ENCODE results near the gene ALS2.
"Not testable (repeated sequence)": the region's sequence is repeated elsewhere in the genome, so short reads cannot be mapped to it uniquely, and the experiment has no call there.

Gene ALS2

DNA sequence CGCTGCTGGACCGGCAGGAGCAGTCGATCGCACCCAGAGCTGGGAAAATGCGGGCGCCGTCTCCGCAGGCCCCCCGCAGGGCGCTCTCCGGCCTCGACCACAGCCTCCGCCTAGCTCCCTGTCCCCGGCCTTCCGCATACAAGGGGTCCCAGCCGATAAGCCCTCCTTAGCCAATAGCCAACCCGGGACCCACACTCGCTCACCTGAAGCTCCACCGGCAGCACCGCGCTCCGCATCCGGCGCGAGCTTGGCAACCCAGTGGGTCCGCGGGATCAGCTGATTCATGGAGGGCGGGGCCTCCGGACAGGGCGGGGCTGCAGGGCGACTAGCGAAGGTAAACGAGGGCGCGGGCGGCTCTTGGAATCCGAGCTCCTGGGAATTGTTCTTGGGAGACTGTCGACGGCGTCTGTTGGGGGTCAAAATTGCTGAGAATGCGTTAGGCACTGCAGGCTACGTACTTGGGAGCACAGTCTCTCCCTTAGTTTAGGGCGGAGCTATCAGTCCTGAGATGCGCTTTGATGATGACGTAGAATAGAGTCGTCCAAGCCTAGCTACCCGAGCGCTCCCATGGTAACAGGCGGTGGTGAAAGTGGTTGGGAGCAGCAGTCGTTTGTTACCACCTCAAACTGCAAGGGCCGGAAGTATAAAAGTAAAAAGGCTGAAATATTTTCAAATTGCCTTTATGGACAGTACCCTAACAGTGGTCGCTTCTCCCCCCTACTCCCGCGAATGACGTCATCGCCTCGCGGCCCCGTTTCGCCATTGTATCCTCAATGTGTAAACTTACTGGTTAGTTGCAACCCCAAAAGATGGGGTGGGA, at the start of gene ALS2:
Gene ALS2, minus strand, starts transcription at position 260 of the 820 bp plus-strand sequence. CDS start 12,048 bp downstream, outside the sequence.
- peak; percentile 93 for DNase-seq

GRCh38 chr2:201828220-201828619, 47.5 kb upstream of the ALS2 start:
- DNase-seq = no peak

- DNase-seq = no peak
These were observed 46.9 kb upstream of the ALS2 start for GRCh38 chr2:201827621-201828020.

DNA sequence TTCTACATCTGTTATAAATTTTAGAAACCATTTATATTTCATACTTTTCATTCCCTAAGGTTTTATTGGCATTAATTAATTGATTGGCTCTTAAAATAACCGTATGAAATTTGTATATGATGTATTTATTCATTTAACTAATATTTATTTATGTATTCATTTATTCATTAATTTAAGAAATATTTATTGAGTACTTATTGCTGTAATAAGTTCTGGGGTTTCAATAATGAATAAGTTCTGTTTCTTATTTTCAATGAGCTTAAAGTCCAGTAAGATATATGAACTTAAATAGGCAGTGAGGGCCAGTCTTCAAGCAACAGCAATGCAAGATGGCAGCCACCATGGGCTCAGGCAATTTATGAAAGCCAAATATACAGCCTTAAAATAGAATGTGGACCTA, 43.5 kb upstream of the ALS2 start:
- DNase-seq = no peak

DNA sequence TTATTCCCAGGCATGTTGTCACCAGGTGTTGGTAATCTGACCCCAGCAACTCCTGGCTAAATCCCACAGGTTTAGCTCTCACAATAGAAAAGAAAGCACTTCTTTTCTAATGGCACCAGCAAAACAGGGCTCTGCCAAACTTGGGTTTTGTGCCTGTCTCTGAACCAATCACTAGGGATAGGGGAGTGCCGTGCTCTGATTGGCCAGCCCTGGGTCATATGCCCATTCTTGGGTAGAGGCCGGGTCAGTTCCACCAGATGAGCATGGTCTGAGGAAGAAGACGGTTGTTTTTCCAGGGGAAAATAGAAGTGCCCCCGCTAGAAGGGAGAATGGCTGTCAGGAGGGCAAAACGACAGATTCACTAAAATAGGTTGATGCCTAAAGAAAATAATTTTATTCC, 40.3 kb upstream of the ALS2 start:
- no peak for DNase-seq

- DNase-seq = no peak
These were observed 39.8 kb upstream of the ALS2 start for GRCh38 chr2:201820383-201821007.

DNA sequence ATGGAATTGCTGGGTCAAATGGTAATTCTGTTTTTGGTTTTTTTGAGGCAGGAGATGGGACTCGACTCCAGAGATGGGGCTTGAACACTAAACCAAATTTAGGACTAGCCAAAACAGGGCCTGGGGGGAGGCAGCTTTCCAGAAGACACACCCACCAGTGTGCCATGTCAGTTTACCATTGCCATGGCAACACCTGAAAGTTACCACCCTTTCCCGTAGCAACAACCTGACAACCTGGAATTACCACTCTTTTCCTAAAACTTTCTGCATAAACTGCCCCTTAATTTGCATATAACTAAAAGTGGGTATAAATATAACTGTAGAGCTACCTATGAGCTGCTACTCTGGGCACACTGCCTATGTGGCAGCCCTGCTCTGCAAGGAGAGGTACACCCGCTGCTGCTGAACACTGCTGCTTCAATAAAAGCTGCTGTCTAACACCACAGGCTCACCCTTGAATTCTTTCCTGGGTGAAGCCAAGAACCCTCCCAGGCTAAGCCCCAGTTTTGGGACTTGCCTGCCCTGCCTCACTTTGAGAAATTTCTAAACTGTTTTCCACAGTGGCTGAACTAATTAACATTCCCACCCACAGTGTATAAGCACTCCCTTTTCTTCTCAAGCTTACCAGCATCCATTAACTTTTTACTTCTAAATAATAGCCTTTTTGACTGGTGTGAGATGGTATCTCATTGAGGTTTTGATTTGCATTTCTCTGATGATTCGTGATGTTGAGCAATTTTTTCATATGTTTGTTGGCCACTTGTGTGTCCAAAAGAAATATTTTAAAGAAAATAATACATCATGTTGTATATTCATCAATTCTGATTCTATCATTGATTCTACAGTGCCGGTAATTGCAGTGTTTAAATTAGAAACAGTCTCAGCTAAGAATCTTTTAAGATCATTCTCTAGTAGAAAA, 36.2 kb upstream of the ALS2 start:
- DNase-seq = no peak

GRCh38 chr2:201813996-201814760, 33.4 kb upstream of the ALS2 start:
- no peak for DNase-seq

DNA sequence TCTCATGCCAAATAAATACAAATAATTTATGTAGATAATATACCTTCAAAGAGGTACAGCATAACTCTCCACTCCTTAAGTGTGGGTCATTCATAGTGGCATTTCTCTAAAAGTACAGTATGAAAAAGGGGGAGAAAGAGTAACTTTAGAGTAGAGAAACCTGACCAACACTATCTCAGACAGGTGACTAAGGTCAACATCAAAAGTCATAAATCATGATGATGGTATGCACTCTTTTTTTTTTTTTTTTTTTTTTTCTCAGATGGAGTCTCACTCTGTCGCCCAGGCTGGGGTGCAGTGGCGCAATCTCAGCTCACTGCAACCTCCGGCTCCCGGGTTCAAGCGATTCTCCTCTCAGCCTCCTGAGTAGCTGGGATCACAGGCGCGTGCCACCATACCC, 29.9 kb upstream of the ALS2 start:
- DNase-seq = not testable (repeated sequence)

GRCh38 chr2:201809633-201810032, 28.9 kb upstream of the ALS2 start:
- DNase-seq = no peak

DNA sequence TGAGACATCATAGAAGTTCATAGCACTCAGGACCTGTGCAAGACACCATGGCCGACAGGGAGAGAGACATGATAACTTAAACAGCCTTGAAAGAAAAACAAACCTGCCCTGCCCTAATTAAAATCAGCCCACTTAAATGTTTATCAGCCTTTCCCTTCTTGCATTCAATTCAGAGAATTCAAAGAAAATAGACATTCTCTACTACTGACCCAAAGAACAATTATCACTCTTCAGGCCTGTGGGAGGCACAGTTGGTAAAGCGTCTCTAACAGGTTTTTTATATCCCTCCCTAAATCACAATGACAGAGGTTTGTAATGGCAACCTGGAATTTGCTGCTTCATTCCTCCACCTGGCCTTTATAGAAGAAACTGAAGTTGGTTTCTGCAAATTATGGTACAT, 27.3 kb upstream of the ALS2 start:
- no peak for DNase-seq

DNA sequence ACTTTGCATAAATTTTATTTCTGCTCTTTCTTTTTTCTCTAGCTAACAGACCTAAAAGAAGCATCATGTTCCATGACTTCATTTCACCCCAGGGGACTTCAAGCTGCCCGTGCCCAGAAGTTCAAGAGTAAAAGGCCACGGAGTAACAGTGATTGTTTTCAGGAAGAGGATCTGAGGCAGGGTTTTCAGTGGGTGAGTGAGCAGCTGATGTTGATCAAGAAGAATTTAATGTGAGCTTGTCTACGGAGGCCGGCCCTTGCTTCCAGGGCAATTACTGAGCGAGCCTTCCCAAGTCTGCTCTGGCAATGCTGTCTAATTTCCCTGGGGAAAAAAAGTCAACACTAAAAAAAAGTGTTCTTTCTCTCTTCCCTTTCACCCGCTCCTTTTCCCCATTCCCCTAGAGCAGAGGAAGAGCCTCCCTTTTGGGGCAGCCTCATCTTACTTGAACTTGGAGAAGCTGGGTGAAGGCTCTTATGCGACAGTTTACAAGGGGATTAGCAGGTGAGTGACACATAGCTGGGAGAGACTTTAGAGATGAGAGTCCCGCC, 26.8 kb upstream of the ALS2 start:
- no peak for DNase-seq

- DNase-seq = no peak
These were observed 25.9 kb upstream of the ALS2 start, which contains the start of gene CDK15 for GRCh38 chr2:201806442-201807170. Gene CDK15, plus strand, starts transcription at chr2:201806537. Its CDS starts 128 bp downstream, at chr2:201806665.

GRCh38 chr2:201798914-201799285, 18.2 kb upstream of the ALS2 start:
- DNase-seq = not testable (repeated sequence)

DNA sequence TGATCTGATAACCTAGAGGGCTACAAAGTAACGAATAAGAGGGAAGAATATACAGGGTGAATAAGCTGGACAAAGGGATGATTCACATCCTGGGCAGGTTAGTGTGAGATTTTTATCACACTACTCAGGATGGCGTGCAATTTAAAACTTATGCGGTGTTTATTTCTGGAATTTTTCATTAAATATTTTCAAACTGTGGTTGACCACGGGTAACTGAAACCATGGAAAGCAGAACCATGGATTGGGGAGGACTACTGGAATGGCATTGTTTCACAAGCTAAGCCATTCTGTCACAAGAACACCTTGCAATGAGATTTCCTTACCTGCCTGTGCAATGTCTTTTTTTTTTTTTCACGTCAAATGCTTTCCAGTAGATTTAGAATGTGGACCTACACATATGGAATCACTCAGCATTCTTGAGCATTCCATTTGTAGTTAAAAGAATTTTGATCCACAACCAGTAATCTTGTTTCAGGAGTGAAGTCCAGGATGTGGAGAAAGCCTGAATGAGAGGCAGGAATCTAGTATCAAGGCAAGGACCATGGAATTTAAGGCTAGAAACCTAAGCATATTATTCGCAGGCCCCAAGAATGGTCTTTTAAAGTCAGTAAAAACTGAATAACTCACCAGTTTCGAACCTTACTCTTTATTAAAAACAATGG, 17.6 kb upstream of the ALS2 start:
- DNase-seq = no peak

DNA sequence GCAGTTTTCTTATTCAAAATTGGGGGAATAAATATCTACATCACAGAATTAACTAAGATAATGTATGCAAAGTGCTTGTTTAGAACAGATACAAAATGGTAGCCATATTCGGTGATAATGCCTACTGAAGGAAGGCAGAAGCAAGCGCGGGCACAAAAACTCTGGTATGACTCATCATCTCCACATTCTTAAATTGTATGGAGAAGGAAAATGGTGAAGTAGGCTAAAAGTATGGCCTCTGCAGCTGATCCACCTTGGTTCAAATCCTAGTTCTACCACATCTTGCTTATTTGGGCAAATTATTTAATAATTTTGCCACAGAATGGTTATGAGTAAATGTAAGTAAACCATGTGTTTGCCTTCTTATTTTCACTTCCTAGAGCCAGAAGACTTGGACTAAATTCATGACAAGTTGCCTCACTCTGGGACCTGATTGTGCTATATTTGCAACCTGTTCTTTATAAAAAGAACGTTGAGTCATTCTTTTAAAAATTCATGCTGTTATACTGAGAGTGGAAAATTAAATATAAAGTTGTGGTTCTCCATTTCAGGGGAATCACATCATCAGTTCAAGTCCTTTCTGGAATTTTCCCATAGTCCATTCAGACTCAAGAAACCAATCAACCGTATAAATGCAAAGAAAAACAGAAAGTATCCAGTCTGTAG, 16.6 kb upstream of the ALS2 start:
- no peak for DNase-seq

- no peak for DNase-seq
These were observed 15.7 kb upstream of the ALS2 start for GRCh38 chr2:201796478-201796865.

DNA sequence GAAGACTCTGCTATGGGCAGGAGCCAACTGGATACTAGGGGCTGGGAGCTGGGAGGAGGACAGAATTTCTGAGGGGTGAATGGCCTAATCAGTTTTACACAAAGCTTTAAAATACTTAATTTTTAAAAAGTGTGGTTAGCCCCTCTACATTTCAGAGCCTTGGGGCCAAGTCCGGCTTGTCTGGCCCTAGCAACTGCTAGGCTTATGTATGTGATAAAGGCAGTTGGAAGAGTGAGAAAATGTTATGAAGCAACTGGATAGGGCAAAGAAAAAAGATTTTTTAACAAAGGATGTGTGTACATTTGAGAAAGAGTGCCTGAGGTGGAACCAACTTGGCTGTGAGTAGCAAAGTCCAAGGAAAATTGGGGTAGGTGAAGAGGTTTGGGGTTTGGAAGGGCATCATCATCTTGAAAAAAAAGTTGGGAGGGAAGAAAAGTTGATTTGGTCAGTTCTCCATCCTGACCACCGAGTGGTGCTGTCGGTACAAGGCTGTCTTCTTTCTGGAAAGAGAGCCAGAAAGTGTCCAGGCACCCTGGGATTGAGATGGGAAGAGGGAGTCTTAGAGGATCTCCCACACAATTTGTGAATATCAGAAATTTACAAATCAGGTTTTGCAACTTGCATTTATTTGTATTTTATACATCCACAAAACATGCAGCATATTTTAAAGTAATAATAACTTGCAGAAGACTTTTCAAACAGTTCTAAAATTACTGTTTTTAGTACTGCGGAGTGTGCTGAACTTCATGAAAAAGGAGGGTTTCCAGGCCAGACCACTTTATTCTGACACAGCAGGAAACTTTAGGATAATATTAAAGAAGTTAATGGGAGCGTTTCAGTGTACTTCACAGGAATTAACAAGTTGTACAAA, 15.1 kb upstream of the ALS2 start:
- DNase-seq = no peak

DNA sequence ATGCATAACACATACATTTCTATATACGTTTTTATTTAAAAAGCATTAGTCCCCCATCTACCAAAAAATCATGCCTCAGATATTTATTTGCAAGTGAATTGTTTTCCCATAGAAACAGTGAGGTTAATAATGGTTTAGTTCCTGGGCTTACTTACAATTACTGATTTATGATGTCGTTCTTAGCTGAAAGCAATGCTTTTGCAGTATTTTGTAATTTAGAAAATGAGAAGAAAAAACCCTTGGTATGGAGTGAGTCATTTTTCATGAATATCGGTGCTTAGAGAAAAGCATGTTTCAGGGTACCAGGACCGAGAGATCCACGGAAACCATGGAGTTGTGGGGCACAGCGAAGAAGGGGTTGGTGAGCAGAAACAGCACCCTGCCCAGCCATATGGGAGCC, 13.6 kb upstream of the ALS2 start:
- no peak for DNase-seq
